ENCODE data around the gene KDM5A. TPM values are rescaled to one million over a fixed set of nuclear protein-coding genes. Genes with fewer than 3 reads are reported as not detected.

KDM5A gene
- total RNA-seq, 1 donor from 2014 or later, result 28.2 TPM

DNA sequence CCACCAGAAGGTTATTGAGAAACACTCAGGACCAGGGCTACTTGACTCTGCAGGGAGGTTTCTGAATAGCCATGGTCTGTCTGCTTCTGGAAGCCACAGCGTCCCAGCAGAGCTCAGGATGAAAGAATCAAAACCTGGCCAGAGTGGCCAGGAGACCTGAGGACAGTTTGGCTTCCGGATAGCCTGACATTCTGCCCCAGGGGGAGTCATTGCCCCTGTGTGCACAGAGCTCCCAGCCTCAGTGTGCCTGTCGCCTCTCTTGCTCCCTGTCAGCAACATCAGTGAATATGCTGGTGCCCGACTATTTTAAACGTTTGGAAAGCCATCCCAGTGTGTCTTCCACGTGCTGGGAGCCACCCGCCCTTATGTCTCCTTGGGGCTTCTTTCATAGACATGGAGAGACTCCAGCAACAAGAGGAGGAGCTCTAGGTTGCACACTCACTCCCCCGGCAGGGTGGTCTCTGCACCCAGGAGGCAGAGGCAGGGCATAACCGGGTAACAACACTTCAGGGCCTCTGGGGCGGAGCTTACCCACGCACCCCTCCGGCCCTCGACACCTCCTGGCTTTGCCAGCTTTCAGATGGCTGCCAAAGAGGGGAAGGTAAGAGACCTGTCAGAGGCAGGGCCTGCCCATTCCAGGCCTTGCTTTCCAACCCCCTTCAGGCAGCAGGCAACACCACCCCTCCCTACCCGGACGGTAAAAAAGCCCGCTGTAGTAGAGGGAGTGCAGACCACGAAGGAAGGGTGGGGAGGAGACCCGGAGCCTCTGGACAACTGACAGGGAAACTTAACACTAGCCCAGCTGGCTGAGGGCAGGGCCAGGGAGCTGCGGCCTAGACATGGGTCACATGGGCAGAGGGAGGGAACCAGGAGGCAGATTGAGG is 156.1 kb downstream of the KDM5A start:
- H3K9me3 ChIP-seq (replicated peaks), result peaks cover 24% of the 10 kb centered on the region
- no peak for TF ChIP-seq CTCF (IDR thresholded peaks at IDR 0.05; ENCODE audit: borderline replicate concordance)
- H3K4me1 ChIP-seq, result no peaks in the 10 kb centered on the region
- peaks cover 8% of the 10 kb centered on the region for H3K36me3 ChIP-seq
- no peak for DNase-seq
- peaks cover 5% of the 10 kb centered on the region for H3K27me3 ChIP-seq (ENCODE audit: low read depth)
- intact Hi-C loops (cut with micrococcal nuclease), result no loop called here
- H3K27ac ChIP-seq (replicated peaks), result no peak overlapping the region
- H3K4me3 ChIP-seq, result no peak overlapping the region

- Histone ChIP-seq H3K4me1 (no peaks in the 10 kb centered on the region), H3K27ac (replicated peaks) (no peak overlapping the region), H3K9me3 (replicated peaks) (peaks cover 13% of the 10 kb centered on the region), H3K27me3 (ENCODE audit: low read depth) (no peaks in the 10 kb centered on the region), H3K4me3 (no peak overlapping the region), H3K36me3 (no peaks in the 10 kb centered on the region)
- DNase-seq, result no peak
- intact Hi-C loops (cut with micrococcal nuclease), result no loop called here
- no peak for TF ChIP-seq CTCF (IDR thresholded peaks at IDR 0.05; ENCODE audit: borderline replicate concordance)
Observed at GRCh38 chr12:230925-231671, 158.0 kb downstream of the KDM5A start.

Other genes starting within 250 kb of the KDM5A start
- 1.2 TPM for gene SLC6A12, start 175.2 kb downstream of the KDM5A start, total RNA-seq
- gene SLC6A13, start 126.5 kb downstream of the KDM5A start, total RNA-seq, result 1.8 TPM
- gene CCDC77, start 12.3 kb upstream of the KDM5A start, total RNA-seq, result 4.8 TPM
- 43.4 TPM for gene B4GALNT3, start 70.6 kb upstream of the KDM5A start, total RNA-seq

Data from left ventricle myocardium inferior (tissue), 1 donor.